Keratinocyte (primary cell): ENCODE results near the gene NAA40. TPM values are rescaled to one million over a fixed set of nuclear protein-coding genes. Genes with fewer than 3 reads are reported as not detected.

ENCODE experiments used
- DNase-seq: peaks from one replicate; pipeline ENCODE4 v3.0.0-alpha.2; 2011; ENCODE audit warnings: low read depth, missing footprints, low spot score
- FAIRE-seq: peaks from 2 replicates; lab custom pipeline; 2011; peaks lifted over from hg19 to GRCh38; lab: Jason Lieb, UNC
- H2AFZ ChIP-seq: 2 replicates; pipeline ENCODE4 v1.6.0; 2012; ENCODE audit warnings: low read length, control low read depth, inconsistent platforms; ENCODE audit not compliant: control insufficient read depth
- H3K27ac ChIP-seq: 2 replicates; pipeline ENCODE4 v1.5.1; 2011; ENCODE audit warnings: low read length; ENCODE audit not compliant: control insufficient read depth, insufficient read depth
- H3K27me3 ChIP-seq: 3 replicates; pipeline ENCODE4 v1.6.0; 2011; ENCODE audit warnings: low read length; ENCODE audit not compliant: control insufficient read depth, insufficient read depth; ENCODE audit errors: extremely low read depth
- H3K36me3 ChIP-seq, 2 experiments: 2 replicates in 1 of 2; 3 replicates in 1 of 2; pipeline ENCODE4 v1.5.1; 2011; ENCODE audit warnings: low read length in 2 of 2, mild to moderate bottlenecking in 1 of 2; ENCODE audit not compliant: control insufficient read depth in 2 of 2, insufficient read depth in 2 of 2; ENCODE audit errors: extremely low read depth in 1 of 2
- H3K4me1 ChIP-seq: 3 replicates; pipeline ENCODE4 v1.5.1; 2011; ENCODE audit warnings: low read length; ENCODE audit not compliant: control insufficient read depth, insufficient read depth; ENCODE audit errors: extremely low read depth
- H3K4me2 ChIP-seq: 3 replicates; pipeline ENCODE4 v1.6.0; 2011; ENCODE audit warnings: low read depth, low read length; ENCODE audit not compliant: control insufficient read depth, insufficient read depth; ENCODE audit errors: extremely low read depth
- H3K4me3 ChIP-seq, 3 experiments: fragments of 200-600 bp in 1 of 3; sonication (generic) in 1 of 3; 2 replicates in 2 of 3; 3 replicates in 1 of 3; pipeline ENCODE4 v1.5.1; 2011 to 2016; ENCODE audit warnings: low read length in 3 of 3, mild to moderate bottlenecking in 3 of 3, control low read depth in 2 of 3, inconsistent platforms in 1 of 3, low read depth in 1 of 3, mixed read lengths in 1 of 3, mixed run types in 1 of 3, moderate library complexity in 1 of 3; ENCODE audit not compliant: control insufficient read depth in 2 of 3, insufficient read depth in 2 of 3; ENCODE audit errors: extremely low read depth in 1 of 3
- H3K79me2 ChIP-seq: 2 replicates; pipeline ENCODE4 v1.6.0; 2012; ENCODE audit warnings: low read length; ENCODE audit not compliant: control insufficient read depth, insufficient read depth
- H3K9ac ChIP-seq: 3 replicates; pipeline ENCODE4 v1.6.0; 2011; ENCODE audit warnings: low read length; ENCODE audit not compliant: control insufficient read depth, insufficient read depth; ENCODE audit errors: extremely low read depth
- H3K9me1 ChIP-seq: 3 replicates; pipeline ENCODE4 v1.6.0; 2011; ENCODE audit warnings: low read length; ENCODE audit not compliant: control insufficient read depth, insufficient read depth; ENCODE audit errors: extremely low read depth
- H3K9me3 ChIP-seq: 2 replicates; pipeline ENCODE4 v1.5.1; 2012; ENCODE audit warnings: low read depth, low read length; ENCODE audit not compliant: control insufficient read depth
- H4K20me1 ChIP-seq: 3 replicates; pipeline ENCODE4 v1.6.0; 2011; ENCODE audit warnings: low read length; ENCODE audit not compliant: control insufficient read depth, insufficient read depth; ENCODE audit errors: extremely low read depth
- CTCF ChIP-seq, 3 experiments: IDR thresholded peaks in 1 of 3; conservative IDR thresholded peaks in 1 of 3; optimal IDR thresholded peaks in 1 of 3; 2 replicates in 2 of 3; 3 replicates in 1 of 3; pipeline versions ENCODE3 to v1.5.1; 2011; ENCODE audit warnings: low read length in 3 of 3, mild to moderate bottlenecking in 3 of 3, moderate library complexity in 2 of 3, control low read depth in 1 of 3, inconsistent platforms in 1 of 3; ENCODE audit not compliant: insufficient read depth in 2 of 3; ENCODE audit errors: extremely low read depth in 1 of 3
- EZH2 ChIP-seq: IDR thresholded peaks from one replicate; pipeline ENCODE4 v1.6.1; 2012; ENCODE audit warnings: inconsistent platforms, mild to moderate bottlenecking, low read length, moderate library complexity
- dilution Hi-C: fragments of 300-500 bp; cut with MboI; formaldehyde crosslinking; loops from one replicate; pipeline ENCODE4 v1.7.0; 2020; ENCODE audit warnings: low sequenced_read_pairs; ENCODE audit not compliant: extremely low pct_ligation_motif_present
- polyA plus RNA-seq, 5 experiments: library from polyadenylated mRNA; depleted of rRNA in 3 of 5; stranded (reverse) in 3 of 5; stranded (forward) in 1 of 5; unstranded in 1 of 5; fragments of >200 nt; gene quantifications; 1 replicate in 1 of 5; 2 replicates in 3 of 5; 3 replicates in 1 of 5; pipeline versions ENCODE4 v1.2.1 to v1.2.3, GENCODE V29; 2011 to 2012; ENCODE audit warnings: missing spikeins in 2 of 5, low read depth in 1 of 5, low replicate concordance in 1 of 5

The NAA40 gene
- polyA plus RNA-seq, 1 donor (not counting 4 experiments of a cell fraction or from before 2014, with no cell fraction given), result 13.5 TPM

- dilution Hi-C loops, result no loop called here
- H3K9me1 ChIP-seq, result no peaks in the 10 kb centered on the region
- peak within 1 kb of the TSS; percentile 91 for H2AFZ ChIP-seq
- no peaks in the 10 kb centered on the region for H3K27me3 ChIP-seq
- peak within 1 kb of the TSS; percentile 67 to 97 (median 93) for H3K4me3 ChIP-seq
- H3K4me1 ChIP-seq, result peaks cover 11% of the 10 kb centered on the region
- H3K9ac ChIP-seq, result peak within 1 kb of the TSS; percentile 98
- H3K79me2 ChIP-seq, result peaks cover 38% of the 10 kb centered on the region
- FAIRE-seq, result peak; percentile 83
- peak within 1 kb of the TSS; percentile 92 for H3K4me2 ChIP-seq
- H3K36me3 ChIP-seq, result peaks cover 6 to 7% of the 10 kb centered on the region in 2 experiments
- H3K9me3 ChIP-seq, result no peaks in the 10 kb centered on the region
- H4K20me1 ChIP-seq, result no peaks in the 10 kb centered on the region
- peak within 1 kb of the TSS; percentile 92 for H3K27ac ChIP-seq
- TF ChIP-seq EZH2, result no peak
- TF ChIP-seq CTCF (optimal IDR thresholded peaks at IDR 0.05 in 1 of 3, IDR thresholded peaks at IDR 0.05 in 1 of 3, conservative IDR thresholded peaks at IDR 0.05 in 1 of 3; ENCODE audit: extremely low read depth in 1 of 3, insufficient read depth in 2 of 3, low read length in 3 of 3), result no peak
- DNase-seq, result peak; percentile 98
Observed at GRCh38 chr11:63974259-63975143, 35.7 kb downstream of the NAA40 start, which contains the start of gene COX8A. Gene COX8A, plus strand, starts transcription at chr11:63974620. Its CDS starts 61 bp downstream, at chr11:63974681.

- H4K20me1 ChIP-seq, result no peaks in the 10 kb centered on the region
- H3K27me3 ChIP-seq, result no peaks in the 10 kb centered on the region
- H3K4me2 ChIP-seq, result no peak overlapping the region
- TF ChIP-seq EZH2 (no peak), CTCF (optimal IDR thresholded peaks at IDR 0.05 in 1 of 3, IDR thresholded peaks at IDR 0.05 in 1 of 3, conservative IDR thresholded peaks at IDR 0.05 in 1 of 3; ENCODE audit: extremely low read depth in 1 of 3, insufficient read depth in 2 of 3, low read length in 3 of 3) (no peak)
- peaks cover 6 to 7% of the 10 kb centered on the region in 2 experiments for H3K36me3 ChIP-seq
- no peak for FAIRE-seq
- no peak overlapping the region for H3K9ac ChIP-seq
- DNase-seq, result no peak
- H3K79me2 ChIP-seq, result peaks cover 40% of the 10 kb centered on the region
- H3K4me1 ChIP-seq, result peaks cover 14% of the 10 kb centered on the region
- no peaks in the 10 kb centered on the region for H3K9me3 ChIP-seq
- H3K4me3 ChIP-seq, result no peak overlapping the region
- dilution Hi-C loops, result no loop called here
- no peak overlapping the region for H2AFZ ChIP-seq
- H3K27ac ChIP-seq, result no peak overlapping the region
- H3K9me1 ChIP-seq, result no peaks in the 10 kb centered on the region
Observed at GRCh38 chr11:63978551-63979239, 39.9 kb downstream of the NAA40 start.
